K562 (cell line): Measurements from ENCODE around the gene SOX18. TPM values are rescaled to one million over a fixed set of nuclear protein-coding genes. Genes with fewer than 3 reads are reported as not detected.

Experiments
- BACH1 ChIP-seq: fragments of 200-800 bp; sonication (Bioruptor generic); IDR thresholded peaks from 2 replicates; pipeline ENCODE4 v1.6.1; 2016; ENCODE audit warnings: missing genetic modification characterization, missing compliant biosample characterization
- BHLHE40 ChIP-seq: IDR thresholded peaks from 2 replicates; pipeline ENCODE4 v1.6.1; 2011; ENCODE audit warnings: low read length, improper control_type of control experiment
- BRF1 ChIP-seq: IDR thresholded peaks from 3 replicates; pipeline ENCODE4 v1.6.1; 2011; ENCODE audit warnings: borderline replicate concordance, mild to moderate bottlenecking; ENCODE audit not compliant: insufficient read length; ENCODE audit errors: extremely low read depth
- CEBPZ ChIP-seq: fragments of 150-350 bp; IDR thresholded peaks from 2 replicates; pipeline ENCODE4 v1.6.1; 2014; ENCODE audit warnings: low read depth, mild to moderate bottlenecking, low read length, borderline replicate concordance
- CLOCK ChIP-seq: fragments of 250-450 bp; sonication (Bioruptor Pico); IDR thresholded peaks from 2 replicates; pipeline ENCODE4 v1.4.0; 2020; ENCODE audit warnings: mild to moderate bottlenecking, moderate library complexity, borderline replicate concordance
- DNMT1 ChIP-seq: fragments of 450-650 bp; IDR thresholded peaks from 2 replicates; pipeline ENCODE4 v1.6.1; 2016; ENCODE audit warnings: antibody characterized with exemption, mild to moderate bottlenecking
- E2F3 ChIP-seq: fragments of 250-450 bp; sonication (Bioruptor Pico); IDR thresholded peaks from 2 replicates; pipeline ENCODE4 v1.4.0; 2020; ENCODE audit warnings: mild to moderate bottlenecking
- ETS2 ChIP-seq: IDR thresholded peaks from 2 replicates; pipeline ENCODE4 v1.6.1; 2016; ENCODE audit warnings: borderline replicate concordance, missing genetic modification characterization, mild to moderate bottlenecking, moderate library complexity, missing compliant biosample characterization; ENCODE audit not compliant: poor library complexity, severe bottlenecking
- GABPB1 ChIP-seq: sonication (generic); formaldehyde crosslinking; IDR thresholded peaks from 2 replicates; pipeline ENCODE4 v1.8.0; 2022; ENCODE audit warnings: mild to moderate bottlenecking, missing genetic modification reagents
- HNRNPLL ChIP-seq: fragments of 200-400 bp; formaldehyde crosslinking; IDR thresholded peaks from 2 replicates; pipeline ENCODE4 v1.6.1; 2017; ENCODE audit warnings: low read length, low read depth, mild to moderate bottlenecking; ENCODE audit not compliant: poor library complexity, severe bottlenecking
- HOXB6 ChIP-seq: fragments of 250-450 bp; sonication (Bioruptor Pico); IDR thresholded peaks from 2 replicates; pipeline ENCODE4 v1.5.1; 2022; ENCODE audit warnings: mild to moderate bottlenecking, borderline replicate concordance
- KAT2B ChIP-seq: IDR thresholded peaks from one replicate; pipeline ENCODE4 v1.6.1; 2012; ENCODE audit warnings: low read depth, mild to moderate bottlenecking, control low read depth, inconsistent platforms, low read length, moderate library complexity
- MITF ChIP-seq: IDR thresholded peaks from 2 replicates; pipeline ENCODE4 v1.6.1; 2014; ENCODE audit warnings: antibody characterized with exemption
- RBM17 ChIP-seq: fragments of 200-400 bp; formaldehyde crosslinking; IDR thresholded peaks from 2 replicates; pipeline ENCODE4 v1.6.1; 2017; ENCODE audit warnings: low read depth, mild to moderate bottlenecking, low read length, borderline replicate concordance
- RFX7 ChIP-seq: fragments of 250-450 bp; sonication (Bioruptor Pico); IDR thresholded peaks from 2 replicates; pipeline ENCODE4 v1.5.1; 2021; ENCODE audit warnings: mild to moderate bottlenecking
- TFAP4 ChIP-seq: sonication (generic); formaldehyde crosslinking; IDR thresholded peaks from 2 replicates; pipeline ENCODE4 v1.8.0; 2022; ENCODE audit warnings: missing genetic modification reagents, mild to moderate bottlenecking, moderate library complexity, borderline replicate concordance
- ZNF175 ChIP-seq: fragments of 200-800 bp; sonication (Bioruptor generic); IDR thresholded peaks from 2 replicates; pipeline ENCODE4 v1.6.1; 2016; ENCODE audit warnings: low read depth, mild to moderate bottlenecking, missing genetic modification characterization, missing compliant biosample characterization
- ZNF644 ChIP-seq: fragments of 200-800 bp; sonication (Bioruptor generic); IDR thresholded peaks from 2 replicates; pipeline ENCODE4 v1.6.1; 2016; ENCODE audit warnings: low read depth, missing genetic modification characterization, missing compliant biosample characterization
- polyA plus RNA-seq, 8 experiments: library from polyadenylated mRNA; depleted of rRNA in 4 of 8; stranded (reverse) in 5 of 8; unstranded in 3 of 8; fragments of >200 nt; fragmentation: Nextera tagmentation in 2 of 8; fragmentation: Illumina TruSeq in 1 of 8; extraction: Ambion mirVana in 2 of 8; extraction: Trizol in 1 of 8; gene quantifications; 2 replicates each; pipeline versions ENCODE4 v1.2.1 to v1.2.3, GENCODE V29; 2011 to 2014; ENCODE audit warnings: inconsistent platforms in 1 of 8, missing spikeins in 1 of 8
- total RNA-seq, 7 experiments: library from RNA; depleted of rRNA in 6 of 7; stranded (reverse); fragments of >200 nt in 6 of 7; fragmentation: Illumina TruSeq in 2 of 7; extraction: Trizol in 2 of 7; gene quantifications; 2 replicates each; pipeline versions ENCODE4 v1.2.1 to v1.2.3, GENCODE V29; 2011 to 2021; ENCODE audit warnings: low replicate concordance in 1 of 7

SOX18 gene
- total and polyA plus RNA-seq, 9 of the 15 experiments (the other 6 are each of a cell fraction or from before 2014, with no cell fraction given), result 0.15 to 19.8 (median 0.33) TPM

GRCh38 chr20:64057628-64058498 lies 8.4 kb upstream of the SOX18 start (continued):
- TF ChIP-seq CEBPZ (no peak), CLOCK (CRISPR knock-in tag) (no peak), KAT2B (no peak), BHLHE40 (peak; percentile 76), MITF (peak; percentile 58; the same call in 1 of the 2 replicates), RFX7 (CRISPR knock-in tag) (no peak), RBM17 (no peak), BRF1 (no peak), HNRNPLL (no peak), ETS2 (no peak), TFAP4 (CRISPR knock-in tag) (peak; percentile 61; the same call in 1 of the 2 replicates), GABPB1 (CRISPR knock-in tag) (no peak), DNMT1 (no peak), ZNF175 (CRISPR knock-in tag) (no peak), HOXB6 (CRISPR knock-in tag) (no peak), BACH1 (no peak), E2F3 (CRISPR knock-in tag) (no peak), ZNF644 (tag) (no peak)
